NCI-H345 (cell line): ENCODE data around the gene GRK5.
A peak's percentile ranks its signal among the peaks of the same experiment; 100 is the strongest.

Source experiments
- DNase-seq: peaks from one replicate; lab custom pipeline; 2025; lab: John Stamatoyannopoulos, UW

The GRK5 gene

DNA sequence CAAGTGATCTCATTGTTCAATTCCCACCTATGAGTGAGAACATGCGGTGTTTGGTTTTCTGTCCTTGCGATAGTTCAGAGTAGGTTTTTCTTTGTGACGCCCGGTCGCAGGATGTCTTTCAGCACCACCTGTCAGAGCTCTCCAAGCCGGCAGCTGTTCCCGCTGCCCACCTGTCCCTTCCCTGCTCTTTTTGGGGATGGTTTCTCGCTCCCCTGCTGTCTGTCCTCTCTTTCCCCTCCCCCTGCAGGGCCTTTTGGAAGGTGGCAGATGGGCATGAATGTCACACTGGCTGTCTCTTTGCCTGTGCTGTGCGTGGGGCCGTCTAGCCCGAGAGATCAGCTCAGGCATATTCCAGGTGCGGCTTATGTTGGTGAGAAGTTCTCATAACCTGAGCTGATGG lies 137.0 kb downstream of the GRK5 start:
- peak; percentile 66 for DNase-seq

DNA sequence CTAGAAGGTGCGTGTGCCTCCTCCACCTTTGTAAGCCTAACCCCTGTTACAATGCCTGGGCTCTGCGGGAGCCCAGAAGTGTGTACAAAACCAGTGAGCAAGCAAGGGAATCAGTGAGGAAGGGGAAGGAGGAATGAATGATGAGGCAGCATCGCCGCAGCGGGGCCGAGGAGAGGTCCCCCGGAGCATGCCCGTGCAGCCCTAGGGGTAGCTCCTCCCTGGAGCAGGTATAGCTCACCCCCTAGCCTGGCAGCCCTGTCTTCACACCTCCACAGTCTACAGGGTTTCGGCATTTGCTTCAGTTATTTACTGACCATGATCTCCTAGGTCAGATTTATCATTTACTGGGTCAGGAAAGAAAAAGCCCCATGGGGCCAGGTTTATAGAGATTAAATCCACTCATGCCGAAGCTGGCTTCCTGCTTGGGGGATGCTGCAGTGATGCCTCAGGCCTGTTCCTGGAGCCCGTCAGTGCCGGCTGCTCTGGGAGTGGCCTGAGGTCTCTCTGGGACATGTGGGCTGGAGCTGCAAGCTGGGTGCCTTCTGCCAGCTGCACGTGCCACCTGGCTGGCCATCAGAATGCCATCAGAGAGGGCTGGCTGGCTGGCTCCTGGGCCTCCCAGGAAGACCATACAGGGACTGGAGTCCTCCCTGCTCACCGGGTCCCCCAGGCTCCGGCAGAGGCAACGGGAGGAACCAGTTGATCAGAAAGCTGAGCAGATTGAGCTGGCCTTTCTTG lies 138.9 kb downstream of the GRK5 start:
- DNase-seq = no peak

DNA sequence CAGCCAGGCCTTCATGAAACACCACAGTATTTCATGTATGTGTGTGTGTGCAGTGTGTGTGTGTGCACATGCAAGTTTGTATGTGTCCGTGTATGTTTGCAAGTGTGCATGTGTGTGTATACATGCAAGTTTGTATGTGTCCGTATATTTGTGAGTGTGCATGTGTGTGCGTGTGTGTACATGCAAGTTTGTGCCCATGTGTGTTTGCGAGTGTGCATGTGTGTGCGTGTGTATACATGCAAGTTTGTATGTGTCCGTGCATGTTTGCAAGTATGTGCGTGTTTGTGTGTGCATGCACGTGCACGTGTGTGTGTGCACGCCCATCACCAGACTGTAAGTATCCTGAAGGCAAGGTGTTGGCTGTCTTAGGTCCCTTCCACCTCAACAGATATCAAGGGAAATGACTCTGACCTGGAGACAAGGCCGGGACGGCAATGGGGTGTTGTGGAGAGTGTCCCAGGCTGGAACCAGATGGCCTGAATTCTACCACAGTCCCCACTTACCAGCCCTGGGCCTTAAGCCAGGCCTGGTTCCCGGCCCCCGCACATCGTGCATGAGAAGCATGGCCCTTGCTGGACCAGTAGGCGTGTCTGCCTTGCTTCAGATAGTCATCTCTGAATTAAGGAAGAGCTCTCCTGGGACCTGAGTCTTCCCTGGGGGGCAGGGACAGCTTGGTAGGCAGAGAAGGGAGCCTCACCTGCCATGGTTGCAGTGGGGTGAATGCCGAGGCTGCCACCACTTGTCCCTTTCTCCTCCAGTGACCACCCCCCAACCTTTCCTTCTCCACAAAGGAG lies 140.0 kb downstream of the GRK5 start:
- no peak for DNase-seq

DNA sequence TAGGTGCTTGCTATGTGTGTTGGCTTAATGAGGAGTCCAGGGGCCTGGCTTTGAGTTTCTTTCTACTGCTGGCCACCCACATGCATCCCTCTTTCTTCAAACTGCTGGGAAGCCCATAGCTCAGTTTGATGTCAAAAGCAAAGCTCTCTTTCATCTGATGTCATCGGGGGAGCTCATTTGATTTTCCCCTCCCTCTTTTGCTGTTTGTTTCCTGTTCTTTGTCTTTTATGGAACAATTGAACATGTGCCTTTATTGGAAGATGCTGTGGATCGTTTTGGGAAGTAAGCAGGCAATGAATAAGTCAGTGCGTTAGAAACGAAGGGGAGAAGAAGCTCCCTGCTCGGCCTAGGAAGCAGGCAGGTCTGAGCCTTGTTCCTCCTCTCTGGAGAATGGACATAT lies 140.7 kb downstream of the GRK5 start:
- DNase-seq = no peak

DNA sequence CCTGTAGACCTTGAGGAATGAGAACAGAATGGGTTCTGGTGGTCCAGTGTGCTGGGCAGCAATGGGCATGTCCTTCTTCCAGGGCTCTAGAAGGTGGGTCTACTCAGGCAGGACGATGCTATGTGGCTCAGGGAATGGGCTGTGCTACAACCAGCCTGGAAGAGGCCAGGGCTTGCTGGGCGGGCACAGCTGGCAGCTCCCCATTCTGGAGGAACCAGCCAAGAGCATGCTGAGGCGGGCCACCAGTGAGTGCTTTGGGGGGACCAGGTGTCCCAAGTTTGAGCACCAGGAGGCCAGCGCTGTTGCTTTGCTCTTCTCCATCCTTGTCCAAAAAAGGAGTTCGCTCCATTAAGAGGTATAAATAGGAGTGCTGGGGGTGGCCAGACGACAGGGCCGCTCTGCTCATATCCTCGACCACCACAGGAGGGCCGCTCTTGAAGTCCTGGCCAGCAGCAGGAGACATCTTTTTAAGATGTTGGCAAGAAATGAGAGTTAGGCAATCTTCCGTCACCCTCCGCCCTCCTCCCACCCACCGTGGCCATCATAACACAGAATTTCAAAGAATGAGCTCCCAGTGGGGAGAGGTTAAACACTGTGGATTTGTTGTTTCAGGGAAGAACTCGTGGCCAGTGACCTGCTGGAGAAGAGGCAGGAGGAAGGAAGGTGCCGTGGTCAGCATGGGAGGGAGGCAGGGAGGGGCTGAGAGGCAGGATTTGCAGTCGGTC lies 141.3 kb downstream of the GRK5 start:
- no peak for DNase-seq

DNA sequence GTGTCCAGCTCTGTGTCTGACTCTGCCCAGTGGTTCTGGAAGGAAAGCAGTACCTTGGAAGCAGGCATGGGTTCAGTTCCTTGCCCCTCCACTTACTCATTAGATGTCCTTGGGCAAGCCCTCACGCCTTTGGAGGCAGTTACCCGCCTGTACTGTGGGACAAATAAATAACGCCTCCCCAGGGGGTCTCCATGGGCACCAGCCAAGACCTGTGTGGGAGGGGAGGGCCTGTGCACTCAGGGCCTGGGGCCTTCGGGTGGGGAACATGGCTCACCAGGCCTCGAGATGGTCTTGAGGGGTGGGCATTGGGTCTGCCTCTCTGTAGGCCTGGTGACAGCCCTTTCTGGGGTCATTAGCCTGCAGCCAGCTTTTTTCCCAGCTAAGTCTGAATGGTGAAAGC lies 142.0 kb downstream of the GRK5 start:
- no peak for DNase-seq

DNA sequence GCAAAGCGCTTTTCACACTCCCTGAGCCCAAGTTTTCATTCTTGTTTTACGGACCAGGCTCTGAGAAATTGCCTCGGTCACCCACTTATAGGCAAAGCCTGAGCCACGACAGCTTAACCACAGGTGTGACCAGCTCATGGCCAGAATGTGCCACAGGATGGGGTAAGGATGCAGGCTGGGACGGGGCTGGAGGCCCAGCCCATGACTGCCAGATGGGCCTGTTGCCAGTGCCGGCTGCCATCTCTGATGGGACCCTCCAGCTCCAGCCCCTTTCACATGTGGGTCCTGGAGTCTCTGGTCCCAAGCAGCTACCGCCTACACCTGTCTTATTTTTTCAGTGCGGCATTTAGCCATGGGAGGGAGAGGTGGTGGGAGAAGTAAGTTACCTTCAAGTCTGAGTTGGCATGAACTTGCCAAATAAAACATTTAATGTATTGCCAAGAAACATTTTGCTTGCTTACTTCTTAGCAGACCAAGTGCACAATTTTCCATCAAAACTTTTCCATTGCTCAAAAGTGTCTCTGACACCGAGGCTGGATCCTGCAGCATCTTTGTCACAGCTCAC lies 142.6 kb downstream of the GRK5 start:
- DNase-seq = no peak

DNA sequence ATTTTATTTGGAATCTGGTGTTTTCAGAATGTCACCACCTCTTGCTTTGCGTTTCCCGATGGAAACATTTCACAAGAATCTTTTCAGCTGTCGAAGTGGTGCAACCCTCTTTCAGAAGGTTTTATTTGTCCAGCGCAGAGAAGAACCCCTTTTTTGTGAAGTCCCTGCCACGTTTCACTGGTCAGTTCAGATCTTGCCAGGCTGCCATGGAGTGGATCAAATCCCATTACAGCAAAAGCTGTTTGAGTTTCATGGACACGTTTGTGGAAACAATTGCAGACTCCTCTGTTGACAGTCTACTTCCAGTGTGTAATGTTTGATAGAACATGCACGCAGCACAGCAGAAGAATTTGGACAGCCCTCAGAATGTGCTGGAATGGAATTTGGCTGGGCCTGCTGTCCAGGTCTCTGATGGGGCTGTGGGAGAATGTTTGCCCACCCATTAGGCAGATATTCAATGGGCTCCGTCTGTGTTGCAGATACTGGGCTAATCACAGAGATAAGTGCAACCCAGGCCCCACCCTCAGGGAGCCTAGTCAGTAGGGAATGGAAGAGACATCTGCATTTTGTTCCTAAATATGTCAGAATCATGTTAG lies 143.2 kb downstream of the GRK5 start:
- no peak for DNase-seq

DNA sequence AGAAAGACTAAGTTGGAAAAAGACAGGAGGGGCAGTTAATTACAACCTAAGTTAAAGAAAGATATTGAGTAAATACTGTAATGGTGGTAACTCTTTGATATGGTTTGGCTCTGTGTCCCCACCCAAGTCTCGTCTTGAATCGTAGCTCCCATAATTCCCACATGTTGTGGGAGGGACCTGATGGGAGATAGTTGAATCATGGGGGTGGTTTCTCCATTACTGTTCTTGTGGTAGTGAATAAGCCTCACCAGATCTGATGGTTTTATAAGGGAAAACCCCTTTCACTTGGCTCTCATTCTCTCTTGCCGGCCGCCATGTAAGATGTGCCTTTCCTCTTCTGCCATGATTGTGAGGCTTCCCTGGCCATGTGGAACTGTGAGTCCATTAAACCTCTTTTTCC lies 143.8 kb downstream of the GRK5 start:
- DNase-seq = no peak

DNA sequence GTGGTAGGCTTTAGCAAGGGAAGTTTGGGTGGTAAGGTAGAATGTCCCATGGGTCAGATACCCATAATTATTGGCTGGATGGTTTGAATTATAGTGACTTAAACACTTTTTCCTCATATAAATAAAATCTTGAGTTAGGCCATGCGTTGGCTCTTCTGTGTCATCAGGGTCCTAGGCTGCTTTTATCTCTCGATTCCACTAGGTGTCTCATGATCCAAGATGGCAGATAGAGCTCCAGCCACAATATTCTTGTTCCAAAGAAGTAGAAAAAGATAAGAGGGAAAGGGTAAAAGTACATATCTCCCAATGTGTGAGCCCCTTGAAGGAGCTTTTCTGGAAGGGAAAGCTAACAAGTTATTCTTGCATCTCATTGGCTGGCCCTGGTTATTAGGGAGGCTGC lies 144.7 kb downstream of the GRK5 start:
- DNase-seq = no peak

DNA sequence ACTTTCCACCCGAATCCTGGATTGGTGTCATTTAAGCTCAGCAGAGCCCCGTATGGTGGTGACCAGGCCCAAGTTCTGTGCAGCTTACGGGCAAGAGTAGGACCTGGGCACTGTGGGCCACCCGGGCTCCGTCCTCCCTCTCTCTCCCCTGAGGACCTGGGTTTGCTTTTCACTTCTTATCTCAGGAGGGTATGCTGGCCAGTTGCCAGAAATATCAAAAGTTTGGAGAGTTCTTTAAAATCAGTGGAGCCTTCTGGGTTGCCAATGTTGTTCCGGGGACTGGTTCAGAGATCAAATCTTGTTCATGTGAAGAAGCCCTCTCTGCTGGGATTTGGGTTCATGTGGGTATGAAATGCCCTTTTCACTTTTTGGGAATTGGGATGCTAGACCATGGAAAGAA lies 145.4 kb downstream of the GRK5 start:
- no peak for DNase-seq

DNA sequence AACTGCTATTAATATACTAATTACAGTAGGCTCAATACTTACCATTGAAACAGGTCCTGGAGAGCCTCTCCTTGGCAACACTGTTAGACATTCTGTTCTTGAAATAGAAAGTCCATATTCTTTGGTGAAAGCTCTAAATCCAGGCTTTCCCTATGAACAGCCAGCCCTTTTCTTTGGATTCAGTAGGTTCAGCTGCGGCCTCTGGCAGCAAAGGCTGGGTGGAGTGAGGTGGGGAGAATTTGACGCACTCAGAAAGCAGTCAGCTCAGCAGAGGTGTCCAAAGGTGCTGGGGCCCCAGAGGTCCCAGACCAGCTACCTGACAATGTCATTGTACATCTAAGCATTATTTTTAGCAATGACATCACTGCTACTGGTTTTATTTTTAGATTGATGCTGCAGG lies 146.1 kb downstream of the GRK5 start:
- no peak for DNase-seq

DNA sequence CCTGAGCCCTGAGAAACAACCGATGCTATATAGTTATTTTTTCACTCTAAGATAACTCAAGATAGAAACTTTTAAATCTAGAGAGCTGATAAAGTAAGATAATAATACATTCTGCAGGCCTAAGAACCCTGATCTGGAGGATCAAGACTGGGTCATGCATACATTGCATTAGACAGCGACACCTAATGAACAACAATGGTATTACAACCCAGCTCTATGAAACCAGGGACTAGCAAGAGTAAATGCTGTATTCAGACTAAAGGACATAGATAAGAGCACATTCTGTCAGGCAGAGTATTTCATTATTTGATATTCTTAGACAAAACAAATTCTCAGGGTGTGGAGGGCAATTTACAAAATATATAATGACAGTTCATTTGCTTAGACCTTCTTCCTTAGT lies 148.6 kb downstream of the GRK5 start:
- no peak for DNase-seq

DNA sequence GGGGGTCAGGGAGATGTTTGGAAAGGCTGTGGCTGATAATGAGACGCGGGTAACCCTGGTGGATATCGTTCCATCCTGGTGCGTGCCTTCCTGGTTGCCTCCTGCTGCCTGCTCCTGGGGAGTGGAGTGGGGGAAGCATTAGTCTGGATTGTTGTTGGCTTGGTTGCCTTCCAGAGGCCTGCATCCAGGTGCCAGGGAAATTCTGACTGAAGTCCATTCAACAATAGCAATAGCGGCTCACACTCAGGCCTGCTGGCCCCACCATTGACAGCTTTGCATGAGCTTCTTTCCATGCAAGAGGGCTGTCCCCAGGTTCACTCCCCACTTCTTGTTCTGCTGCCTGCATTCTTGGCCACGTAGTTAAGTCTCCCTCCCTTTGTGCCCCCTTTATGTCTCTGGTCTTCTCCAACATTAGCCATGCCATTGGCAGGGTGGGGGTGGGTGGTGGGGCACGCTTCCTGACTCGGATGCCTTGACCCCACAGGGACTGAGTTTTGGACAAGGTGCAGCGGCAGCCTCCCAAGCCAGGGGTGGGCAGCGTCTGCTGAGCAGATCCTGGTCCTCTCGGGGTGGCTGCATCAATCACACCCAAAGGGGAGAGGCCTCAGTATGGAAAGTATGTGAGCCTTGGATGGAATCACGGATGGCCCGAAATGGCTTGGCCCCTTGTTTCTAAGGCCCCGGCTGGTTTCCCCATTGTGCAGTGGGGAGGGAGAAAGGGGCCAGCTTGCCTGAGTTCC lies 150.2 kb downstream of the GRK5 start:
- DNase-seq = no peak

DNA sequence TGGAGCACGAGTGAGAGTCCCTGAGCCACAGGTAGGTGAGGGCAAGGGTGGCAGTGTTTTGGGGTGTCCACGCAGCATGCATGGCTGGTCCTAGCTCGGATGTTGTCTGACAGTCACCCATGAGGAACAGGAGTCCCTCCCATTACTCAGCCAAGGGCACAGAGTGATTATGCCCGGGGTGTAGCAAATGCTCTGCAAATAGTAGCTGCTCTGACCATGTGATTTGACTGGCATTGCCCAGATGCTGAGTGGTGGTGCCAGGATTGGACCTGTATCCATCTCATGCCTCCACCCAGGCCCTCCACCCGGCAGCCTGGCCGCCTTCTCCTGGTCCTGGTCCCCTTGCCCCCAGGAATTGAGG lies 150.8 kb downstream of the GRK5 start:
- DNase-seq = no peak

DNA sequence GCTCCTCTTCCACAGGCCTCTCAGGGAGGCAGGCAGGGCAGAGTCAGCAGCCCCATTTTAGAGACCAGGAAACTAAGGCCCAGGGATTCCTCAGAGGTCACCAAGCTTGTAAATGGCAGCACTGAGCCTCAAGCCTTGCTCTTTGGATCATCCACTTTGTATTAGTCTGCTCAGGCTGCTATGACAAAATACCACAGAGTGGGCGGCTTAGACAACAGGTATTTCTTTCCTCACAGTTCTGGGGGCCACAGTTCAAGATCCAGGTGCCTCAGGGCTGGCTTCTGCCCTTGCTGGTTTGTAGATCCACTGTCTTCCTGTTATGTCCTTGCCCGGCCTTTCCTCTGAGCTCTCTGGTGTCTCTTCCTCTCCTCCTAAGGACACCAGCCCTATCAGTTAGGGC lies 151.2 kb downstream of the GRK5 start:
- DNase-seq = no peak

DNA sequence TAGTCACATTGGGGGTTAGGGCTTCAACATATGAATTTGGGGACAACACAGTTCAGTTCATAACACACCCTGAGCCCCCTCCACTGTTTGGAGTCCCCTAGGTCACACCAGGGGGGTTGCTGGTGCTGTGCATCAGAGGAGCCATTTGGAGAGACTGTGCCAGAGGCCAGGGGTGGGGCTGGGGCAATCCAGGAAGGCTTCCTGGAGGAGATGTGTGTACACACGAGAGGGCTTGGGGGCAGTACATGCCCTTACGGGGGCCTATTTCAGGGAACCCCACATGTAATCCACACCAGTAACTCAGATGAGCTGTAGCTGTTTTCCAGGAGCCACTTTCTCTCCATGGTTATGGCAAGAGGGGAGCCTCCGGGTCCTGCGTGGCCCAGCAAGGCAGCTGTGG lies 151.7 kb downstream of the GRK5 start:
- no peak for DNase-seq

DNA sequence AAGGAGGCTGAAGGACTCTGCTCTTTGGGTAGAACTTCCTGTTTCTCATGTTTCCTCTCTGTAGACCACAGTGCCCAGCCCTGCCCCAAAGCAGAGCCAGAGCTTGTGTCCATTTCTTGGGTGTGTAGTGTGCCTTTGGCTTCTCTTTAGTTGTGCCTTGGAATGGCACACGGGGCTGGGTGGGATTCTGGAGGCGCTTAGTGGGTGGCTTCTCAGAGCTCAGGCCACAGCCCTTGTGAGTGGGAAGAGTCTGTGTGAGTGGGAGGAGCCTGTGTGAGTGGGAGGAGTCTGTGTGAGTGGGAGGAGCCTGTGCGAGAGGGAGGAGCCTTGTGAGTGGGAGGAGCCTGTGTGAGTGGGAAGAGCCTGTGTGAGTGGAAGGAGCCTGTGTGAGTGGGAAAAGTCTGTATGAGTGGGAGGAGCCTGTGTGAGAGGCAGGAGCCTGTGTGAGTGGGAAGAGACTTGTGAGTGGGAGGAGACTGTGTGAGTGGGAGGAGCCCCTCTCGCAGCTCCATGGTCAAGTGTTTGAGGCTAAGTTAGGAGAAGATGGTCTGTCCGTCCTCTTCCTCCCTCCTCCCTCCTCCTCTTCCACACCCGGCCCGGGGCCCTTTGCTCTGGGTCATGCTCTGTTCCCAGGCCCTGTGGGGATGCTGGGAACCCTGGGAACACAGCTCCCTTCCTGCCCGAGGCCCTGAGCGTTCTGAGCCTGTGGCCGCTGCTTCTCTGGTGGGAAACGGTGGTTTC lies 153.0 kb downstream of the GRK5 start:
- DNase-seq = no peak

DNA sequence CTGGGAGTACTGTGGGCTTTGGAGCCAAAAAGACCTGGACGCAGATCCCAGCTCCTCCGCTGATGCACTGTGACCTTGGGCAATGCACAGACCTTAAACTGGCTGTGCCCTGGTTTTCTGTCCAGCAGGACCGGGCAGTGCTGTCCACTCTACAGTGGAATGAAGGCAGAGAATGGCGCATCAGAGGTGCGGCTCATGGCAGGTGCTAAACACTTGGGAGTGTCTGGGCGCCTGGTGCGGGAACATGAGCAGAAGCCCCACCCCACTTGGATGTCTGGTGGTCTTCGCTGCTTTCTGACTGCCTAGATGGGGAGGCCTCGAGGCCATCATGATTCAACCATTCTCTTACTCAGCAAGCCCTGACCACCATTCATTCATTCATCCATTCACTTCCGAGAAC lies 153.7 kb downstream of the GRK5 start:
- DNase-seq = no peak

DNA sequence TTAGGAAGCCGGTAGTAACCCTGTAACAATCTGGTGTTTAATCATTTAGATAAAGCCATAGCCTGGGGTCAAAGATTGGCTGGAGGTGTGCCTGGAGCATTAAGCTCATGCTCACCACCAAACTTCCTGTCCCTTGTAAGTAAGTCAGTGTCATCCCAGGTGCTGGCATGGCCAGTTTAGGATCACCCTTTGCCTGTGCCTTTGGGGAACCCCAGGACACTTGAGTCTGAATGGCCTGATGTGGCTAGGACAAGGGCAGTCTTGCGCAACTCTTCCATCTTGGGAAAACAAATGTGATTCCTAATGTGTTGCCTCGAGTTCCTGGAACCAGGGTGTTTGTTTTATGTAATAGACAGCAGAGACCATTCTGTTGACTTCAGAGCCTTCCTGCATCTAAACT lies 154.8 kb downstream of the GRK5 start:
- no peak for DNase-seq
